H1 (cell line): Measurements from ENCODE around the gene GIT1. TPM values are rescaled to one million over a fixed set of nuclear protein-coding genes. Genes with fewer than 3 reads are reported as not detected.

Source experiments
- BRCA1 ChIP-seq: IDR thresholded peaks from 2 replicates; pipeline ENCODE4 v1.6.1; 2012; ENCODE audit warnings: low read depth, low read length, improper control_type of control experiment
- KDM4A ChIP-seq: IDR thresholded peaks from one replicate; pipeline ENCODE4 v1.7.1; 2012; ENCODE audit warnings: low read depth, mild to moderate bottlenecking, moderate library complexity, low read length, inconsistent platforms; ENCODE audit not compliant: severe bottlenecking
- KDM5A ChIP-seq: fragments of 200-600 bp; IDR thresholded peaks from 2 replicates; pipeline ENCODE4 v1.7.1; 2012; ENCODE audit warnings: mild to moderate bottlenecking, low read length, inconsistent platforms, mixed read lengths
- NRF1 ChIP-seq: IDR thresholded peaks from 2 replicates; pipeline ENCODE4 v1.6.1; 2011; ENCODE audit warnings: mild to moderate bottlenecking, low read depth, low read length, improper control_type of control experiment
- RNF2 ChIP-seq: fragments of 200-900, 300-1000 bp; sonication (generic); IDR thresholded peaks from 2 replicates; pipeline ENCODE4 v1.7.1; 2016; ENCODE audit warnings: borderline replicate concordance, low read depth, mild to moderate bottlenecking, antibody characterized with exemption, low read length; ENCODE audit not compliant: poor library complexity, severe bottlenecking; ENCODE audit errors: missing control alignments
- SIRT6 ChIP-seq: IDR thresholded peaks from one replicate; pipeline ENCODE4 v1.7.1; 2012; ENCODE audit warnings: low read length, inconsistent platforms
- TCF12 ChIP-seq: IDR thresholded peaks from 2 replicates; pipeline ENCODE4 v1.6.1; 2011; ENCODE audit warnings: low read depth, mild to moderate bottlenecking, low read length
- polyA plus RNA-seq, 7 experiments: library from polyadenylated mRNA; depleted of rRNA in 3 of 7; stranded (reverse) in 5 of 7; unstranded in 2 of 7; fragments of >200 nt in 5 of 7; fragments of 200-250 nt in 2 of 7; gene quantifications; 1 replicate in 5 of 7; 2 replicates in 1 of 7; 4 replicates in 1 of 7; pipeline versions ENCODE4 v1.2.1 to v1.2.3, GENCODE V29; 2011 to 2013; ENCODE audit warnings: missing spikeins in 2 of 7, mixed read lengths in 2 of 7
- total RNA-seq: library from RNA; stranded (reverse); fragmentation: NEBNext Ultra II Directional; extraction: Animal tissue kit (Norgen Biotek cat#: 25700); gene quantifications from 2 replicates; pipeline ENCODE4 v1.2.1, GENCODE V29; 2021

GIT1 gene
- total and polyA plus RNA-seq, 2 of the 8 experiments (the other 6 are each of a cell fraction or from before 2014, with no cell fraction given): 62.4 to 63.0 TPM

GRCh38 chr17:29622337-29623282, 33.2 kb upstream of the GIT1 start, which contains the start of gene CORO6 (continued):
- TF ChIP-seq SIRT6: no peak
- no peak for TF ChIP-seq NRF1
- peak; percentile 31 for TF ChIP-seq RNF2
- TF ChIP-seq BRCA1: no peak
- peak; percentile 84 for TF ChIP-seq KDM4A
- no peak for TF ChIP-seq TCF12
- no peak for TF ChIP-seq KDM5A
